GM18511 (cell line): ENCODE measurements around the gene ZNF230.

Source experiments
- ATAC-seq: cut with Tn5 transposase; IDR thresholded peaks from one replicate; pipeline ENCODE4 v1.9.1; 2021; ENCODE audit warnings: mild to moderate bottlenecking, moderate library complexity; ENCODE audit not compliant: unreplicated experiment

Gene ZNF230

DNA sequence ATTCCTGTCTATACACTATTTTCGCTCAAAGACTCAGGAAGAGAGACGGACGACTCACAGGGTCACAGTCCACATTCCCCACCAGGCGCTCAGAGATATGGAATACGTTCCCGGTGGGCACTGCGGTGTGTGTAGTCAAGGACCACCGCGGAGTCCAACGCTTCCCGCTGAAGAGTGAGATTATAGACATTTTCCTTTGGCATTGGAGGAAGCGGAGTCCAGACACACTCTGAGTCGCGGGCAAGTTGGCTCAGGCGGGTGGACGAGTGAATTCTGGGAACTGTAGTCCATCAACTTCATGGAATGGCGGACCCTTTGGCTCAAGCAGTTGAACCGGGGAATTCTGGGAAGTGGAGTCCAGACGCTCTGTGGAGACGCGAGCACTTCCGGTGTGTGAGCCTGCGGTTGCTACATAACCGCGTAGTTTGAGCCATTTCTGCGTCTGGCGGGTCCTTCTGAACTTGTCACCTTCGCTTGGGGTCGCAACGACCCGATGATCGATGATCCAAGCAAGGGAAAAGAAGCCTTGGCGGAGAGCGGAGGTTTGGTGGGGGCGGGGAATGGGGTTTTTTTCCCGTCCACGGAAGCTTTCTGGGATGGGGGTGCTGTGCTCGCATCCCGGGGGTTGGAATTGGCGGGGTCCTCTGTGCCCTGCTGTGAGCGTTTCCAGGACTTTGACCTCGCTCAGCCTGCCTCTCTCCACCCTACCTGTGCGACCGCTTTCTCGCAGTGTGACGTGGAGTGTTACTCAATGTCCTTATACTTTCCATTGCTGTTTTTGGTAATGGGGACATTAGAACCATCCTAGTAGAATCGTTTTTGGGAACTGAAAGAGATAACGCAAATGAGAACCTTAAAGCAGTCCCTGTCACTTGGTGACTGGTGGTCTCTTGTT, at the start of gene ZNF230:
Gene ZNF230, plus strand, starts transcription at position 392 of the 895 bp plus-strand sequence. CDS start 4,122 bp downstream, outside the sequence.
- peak; percentile 91 for ATAC-seq

DNA sequence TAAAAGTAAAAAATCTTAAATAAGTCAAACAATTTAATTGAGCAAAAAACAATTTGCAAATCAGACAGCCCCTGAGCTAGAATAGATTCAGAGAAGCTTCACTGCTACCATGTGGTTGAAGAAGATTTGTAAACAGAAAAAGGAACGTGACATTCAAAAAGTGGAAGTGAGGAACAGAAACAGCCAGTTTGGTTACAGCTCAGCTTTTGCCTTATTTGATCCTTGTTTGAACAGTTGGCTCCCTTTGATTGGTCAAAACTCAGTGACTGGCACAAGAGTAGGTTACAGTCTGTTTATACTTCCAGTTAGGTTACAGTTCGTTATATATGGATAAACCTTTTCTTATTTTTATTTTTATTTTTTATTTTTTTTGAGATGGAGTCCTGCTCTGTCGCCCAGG, 45.9 kb upstream of the ZNF230 start:
- ATAC-seq, result no peak

GRCh38 chr19:43957891-43958290, 44.9 kb upstream of the ZNF230 start:
- no peak for ATAC-seq

GRCh38 chr19:43960411-43960810, 42.3 kb upstream of the ZNF230 start:
- ATAC-seq, result no peak

GRCh38 chr19:43966079-43966694, 36.6 kb upstream of the ZNF230 start:
- no peak for ATAC-seq

DNA sequence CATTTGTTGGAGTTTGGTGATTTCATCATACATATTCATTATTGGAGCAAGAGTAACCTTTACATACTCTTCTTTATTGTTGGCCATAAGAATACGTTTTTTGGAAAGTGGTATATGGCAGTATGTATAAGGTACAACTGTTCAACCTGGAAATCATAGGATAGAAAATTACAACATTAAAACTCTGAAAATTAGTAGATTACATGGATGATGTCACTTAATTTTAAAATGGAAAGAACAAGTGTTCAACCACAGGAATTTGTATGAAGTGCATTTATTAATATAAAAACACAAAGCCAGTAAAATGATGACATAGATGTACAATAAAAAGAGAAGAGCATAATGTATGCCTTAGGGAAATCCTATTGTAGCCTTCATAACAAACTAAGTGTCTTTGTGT, 26.0 kb upstream of the ZNF230 start:
- ATAC-seq, result no peak

DNA sequence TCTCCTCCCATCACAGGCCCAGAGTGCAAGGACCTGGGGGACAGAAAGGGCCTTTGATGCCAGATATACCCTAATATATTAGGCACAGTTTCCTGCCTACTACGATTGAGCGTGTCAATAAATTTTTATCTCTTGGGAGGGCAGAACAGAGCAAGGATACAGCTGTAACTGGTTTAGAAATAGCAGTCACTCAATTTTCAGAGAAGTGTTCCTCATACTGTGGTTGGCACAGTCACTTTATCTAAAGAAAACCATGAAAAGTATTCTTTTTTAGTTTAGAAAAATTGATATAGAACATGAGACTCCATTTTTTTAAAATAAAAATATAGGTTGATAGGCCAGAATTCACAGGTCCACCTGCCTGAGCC, 19.2 kb upstream of the ZNF230 start:
- peak; percentile 20 for ATAC-seq

GRCh38 chr19:43983912-43984686, 18.7 kb upstream of the ZNF230 start, which contains the start of gene ZNF155:
Gene ZNF155, plus strand, starts transcription at chr19:43984188. Its CDS starts 4,356 bp downstream, at chr19:43988544.
- peak; percentile 97 for ATAC-seq

DNA sequence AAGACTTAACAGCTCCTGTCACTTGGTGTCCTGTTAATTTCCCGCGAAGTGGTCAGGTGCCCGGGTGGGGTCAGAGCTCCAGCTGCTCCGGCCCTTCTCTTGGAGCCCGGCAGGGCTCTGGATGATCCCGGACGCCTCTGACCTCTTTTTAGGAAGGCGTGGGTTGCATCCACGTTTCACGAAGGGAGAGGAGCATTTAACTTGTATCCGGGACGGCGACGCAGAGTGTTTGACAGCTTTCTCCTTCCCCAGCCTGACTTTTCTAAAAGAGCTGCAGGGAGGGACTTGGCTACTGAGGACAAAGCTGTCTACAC, 18.1 kb upstream of the ZNF230 start:
- peak; percentile 12 for ATAC-seq

DNA sequence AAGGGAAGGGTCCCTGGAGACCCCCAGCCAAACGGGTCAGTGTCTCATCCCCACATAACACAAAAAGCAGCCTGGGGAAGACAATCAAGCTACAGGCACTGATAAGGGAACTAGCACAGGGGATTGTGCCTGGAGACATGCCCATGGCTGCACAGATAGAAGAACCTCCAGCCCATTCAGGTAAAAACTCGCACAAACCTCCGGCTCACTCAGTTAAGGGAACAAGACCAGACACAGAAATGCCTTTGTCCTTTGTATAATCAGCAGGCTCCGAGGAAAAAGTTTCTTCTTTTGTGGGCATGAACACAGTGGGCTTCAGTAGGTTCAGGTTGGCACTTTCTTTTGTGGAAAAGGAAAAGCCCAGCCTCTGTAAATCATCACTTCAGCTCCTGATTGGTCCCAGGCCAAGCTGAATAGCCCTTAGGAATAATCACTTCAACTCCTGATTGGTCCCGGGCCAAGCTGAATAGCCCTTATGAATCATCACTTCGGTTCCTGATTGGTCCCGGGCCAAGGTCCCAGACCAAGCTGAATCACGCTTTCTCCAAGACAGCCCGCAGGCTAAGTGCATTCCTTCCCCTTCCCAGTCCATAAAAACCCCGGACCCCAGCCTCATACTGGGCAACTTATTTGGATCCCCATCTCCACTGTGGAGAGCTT, 5.0 kb upstream of the ZNF230 start:
- no peak for ATAC-seq

GRCh38 chr19:44002212-44002565, 568 bp upstream of the ZNF230 start:
- ATAC-seq, result no peak

DNA sequence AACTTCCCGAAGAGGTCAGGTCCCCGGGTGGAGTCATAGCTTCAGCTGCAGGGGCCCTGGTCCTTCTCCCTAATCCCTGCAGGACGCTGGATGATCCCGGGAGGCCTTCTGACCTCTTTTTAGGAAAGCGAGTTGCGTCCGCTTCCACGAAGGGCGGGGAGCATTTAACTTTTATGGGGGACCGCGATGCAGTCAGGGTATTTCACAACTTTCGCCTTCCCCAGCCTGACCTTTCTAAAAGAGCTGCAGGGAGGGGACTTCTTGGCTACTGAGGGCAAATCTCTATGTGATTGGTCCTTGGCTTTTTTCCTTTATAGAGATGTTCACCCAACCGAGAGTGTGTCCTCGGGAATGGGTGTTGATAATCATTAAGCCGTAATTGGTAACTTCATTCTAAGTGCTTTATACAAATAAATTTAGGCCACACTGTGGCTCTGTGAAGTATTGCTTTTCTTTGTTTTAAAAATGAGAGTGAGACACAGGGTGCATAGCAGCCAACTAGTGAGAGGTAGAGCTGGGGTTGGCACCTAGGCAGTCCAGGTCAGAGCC, 778 bp downstream of the ZNF230 start:
- peak; percentile 42 for ATAC-seq

DNA sequence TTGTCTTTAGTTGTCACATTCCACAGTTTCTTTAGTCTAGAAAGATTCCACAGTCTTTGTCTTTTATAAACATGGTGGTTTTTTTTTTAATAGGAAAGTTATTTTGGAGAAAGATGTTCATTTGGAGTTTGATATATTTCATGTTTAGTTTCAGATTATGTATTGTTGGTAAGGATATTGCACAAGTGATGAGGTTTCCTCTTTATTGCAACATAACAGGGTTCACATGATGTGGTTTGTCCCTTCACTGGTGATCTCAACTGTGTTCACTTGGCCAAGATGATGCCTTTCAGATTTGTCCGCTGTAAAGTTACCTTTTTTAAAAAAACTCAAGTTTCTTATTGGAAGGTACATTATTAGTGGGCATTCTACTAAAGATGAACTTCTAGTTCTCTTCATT, 3.2 kb downstream of the ZNF230 start:
- no peak for ATAC-seq

- no peak for ATAC-seq
Measured at GRCh38 chr19:44007473-44007872, 4.7 kb downstream of the ZNF230 start.

DNA sequence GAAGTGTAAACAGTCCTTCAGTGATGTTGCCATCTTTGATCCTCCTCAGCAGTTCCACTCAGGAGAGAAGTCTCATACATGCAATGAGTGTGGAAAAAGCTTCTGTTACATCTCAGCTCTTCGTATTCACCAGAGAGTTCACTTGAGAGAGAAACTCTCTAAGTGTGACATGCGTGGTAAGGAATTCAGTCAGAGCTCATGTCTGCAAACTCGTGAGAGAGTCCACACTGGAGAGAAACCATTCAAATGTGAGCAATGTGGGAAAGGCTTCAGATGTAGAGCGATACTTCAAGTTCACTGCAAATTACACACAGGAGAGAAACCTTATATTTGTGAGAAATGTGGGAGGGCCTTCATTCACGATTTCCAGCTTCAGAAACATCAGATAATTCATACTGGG, 7.7 kb downstream of the ZNF230 start:
- no peak for ATAC-seq

GRCh38 chr19:44019498-44019897, 16.7 kb downstream of the ZNF230 start:
- ATAC-seq, result no peak

DNA sequence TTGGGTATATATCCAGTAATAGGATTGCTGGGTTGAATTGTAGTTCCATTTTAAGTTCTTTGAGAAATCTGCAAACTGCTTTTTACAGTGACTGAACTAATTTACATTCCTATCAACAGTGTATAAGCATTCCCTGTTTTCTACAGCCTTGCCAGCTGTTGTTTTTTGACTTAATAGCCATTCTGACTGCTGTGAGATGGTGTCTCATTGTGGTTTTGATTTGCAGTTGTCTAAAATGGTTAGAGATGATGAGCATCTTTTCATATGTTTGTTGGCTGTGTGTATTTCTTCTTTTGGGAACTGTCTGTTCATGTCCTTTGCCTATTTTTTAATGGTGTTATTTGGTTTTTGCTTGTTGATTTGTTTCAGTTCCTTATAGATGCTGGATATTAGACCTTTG, 18.5 kb downstream of the ZNF230 start:
- ATAC-seq, result no peak

- ATAC-seq, result peak; percentile 17
Measured at GRCh38 chr19:44024900-44025216, 22.1 kb downstream of the ZNF230 start.

- peak; percentile 100 for ATAC-seq
Measured at GRCh38 chr19:44025217-44025936, 22.6 kb downstream of the ZNF230 start, which contains the start of gene ZNF222. Gene ZNF222, plus strand, starts transcription at chr19:44025379. Its CDS starts 58 bp downstream, at chr19:44025437.

DNA sequence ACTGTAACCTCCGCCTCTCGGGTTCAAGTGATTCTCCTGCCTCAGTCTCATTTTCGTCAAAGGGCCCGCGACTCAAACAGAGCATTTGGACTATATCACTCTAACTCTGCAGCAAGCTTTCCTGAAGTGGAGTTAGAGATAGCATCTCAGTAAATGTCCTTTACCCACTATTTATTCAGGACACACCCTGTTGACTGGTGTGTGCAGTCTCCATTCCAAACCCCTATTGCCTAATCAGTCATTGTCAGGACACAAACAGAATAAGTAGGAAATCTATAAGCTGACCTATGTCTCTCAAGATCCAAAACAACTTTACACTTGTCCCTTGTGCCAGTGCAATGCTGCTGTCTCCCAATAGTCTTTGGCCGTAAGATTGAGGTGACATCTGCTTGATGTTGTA, 23.9 kb downstream of the ZNF230 start:
- no peak for ATAC-seq
